A549 (cell line): Measurements from ENCODE around the gene TMEM151A. TPM values are rescaled to one million over a fixed set of nuclear protein-coding genes. Genes with fewer than 3 reads are reported as not detected.
A peak's percentile ranks its signal among the peaks of the same experiment; 100 is the strongest.

ENCODE experiments used
- ATAC-seq, 2 experiments: fragments of 200-7000 bp in 1 of 2; fragments of >200 bp in 1 of 2; cut with Nextera tagmentation in 1 of 2; cut with Tn5 transposase in 1 of 2; 3 replicates each; pipeline versions ENCODE4 v1.8.0 to v1.9.1; 2018 to 2020; ENCODE audit warnings: mild to moderate bottlenecking in 1 of 2, moderate library complexity in 1 of 2
- CTCF ChIA-PET: fragments of 300-600 bp; sonication (Branson Sonifier 250); formaldehyde crosslinking; extraction: SDS; loops from one replicate; lab custom pipeline; 2021; ENCODE audit warnings: antibody characterized with exemption, inconsistent platforms; lab: Yijun Ruan, JAX
- POLR2A ChIA-PET: fragments of 350-600 bp; formaldehyde crosslinking; extraction: SDS; loops from one replicate; lab custom pipeline; 2021; ENCODE audit warnings: antibody characterized with exemption, inconsistent platforms; lab: Yijun Ruan, JAX
- DNase-seq, 2 experiments: peaks; one replicate each; pipeline versions ENCODE4 v3.0.0 to v3.0.0-alpha.2; 2011 to 2016; ENCODE audit warnings: low read depth in 1 of 2, low spot score in 1 of 2
- FAIRE-seq: peaks from 2 replicates; lab custom pipeline; 2011; peaks lifted over from hg19 to GRCh38; lab: Jason Lieb, UNC
- H3K27ac ChIP-seq, 2 experiments: fragments of >200 bp; sonication (Bioruptor Twin); formaldehyde crosslinking; 3 replicates each; pipeline ENCODE4 v1.5.1; 2016 to 2017
- H3K4me1 ChIP-seq: fragments of >200 bp; sonication (Bioruptor Twin); formaldehyde crosslinking; 3 replicates; pipeline ENCODE4 v1.6.1; 2016
- H3K4me2 ChIP-seq: fragments of >200 bp; sonication (Bioruptor Twin); formaldehyde crosslinking; 3 replicates; pipeline ENCODE4 v1.6.1; 2016
- H3K4me3 ChIP-seq: fragments of >200 bp; sonication (Bioruptor Twin); formaldehyde crosslinking; 3 replicates; pipeline ENCODE4 v1.5.1; 2016
- H3K9me3 ChIP-seq: fragments of >200 bp; sonication (Bioruptor Twin); formaldehyde crosslinking; 3 replicates; pipeline ENCODE4 v1.6.1; 2016
- BHLHE40 ChIP-seq: IDR thresholded peaks from 2 replicates; pipeline ENCODE4 v1.6.1; 2012; ENCODE audit warnings: low read depth, low read length, inconsistent platforms
- CBX8 ChIP-seq: fragments of 200-600 bp; sonication (generic); IDR thresholded peaks from 2 replicates; pipeline ENCODE4 v1.6.1; 2016
- EHF ChIP-seq: fragments of 250-450 bp; sonication (Bioruptor Pico); IDR thresholded peaks from 2 replicates; pipeline ENCODE4 v1.5.0; 2020; ENCODE audit warnings: mild to moderate bottlenecking
- FOSL2 ChIP-seq, 2 experiments: fragments of 450-650 bp in 1 of 2; fragments of >200 bp in 1 of 2; sonication (Bioruptor Twin) in 1 of 2; formaldehyde crosslinking; IDR thresholded peaks; 2 replicates each; pipeline versions ENCODE4 v1.5.0 to v1.6.1; 2016 to 2020; ENCODE audit warnings: mild to moderate bottlenecking in 1 of 2, moderate library complexity in 1 of 2
- FOXS1 ChIP-seq: fragments of 250-450 bp; sonication (Bioruptor Pico); IDR thresholded peaks from 2 replicates; pipeline ENCODE4 v1.5.0; 2020; ENCODE audit warnings: mild to moderate bottlenecking, moderate library complexity
- GATA3 ChIP-seq: IDR thresholded peaks from 2 replicates; pipeline ENCODE4 v1.6.1; 2012; ENCODE audit warnings: borderline replicate concordance
- HDAC2 ChIP-seq: fragments of 200-600 bp; sonication (generic); IDR thresholded peaks from 2 replicates; pipeline ENCODE4 v1.6.1; 2016
- HOXB13 ChIP-seq: fragments of 250-450 bp; sonication (Bioruptor Pico); IDR thresholded peaks from 2 replicates; pipeline ENCODE4 v1.5.0; 2020; ENCODE audit warnings: low read depth, mild to moderate bottlenecking, moderate library complexity
- HOXB5 ChIP-seq: fragments of 250-450 bp; sonication (Bioruptor Pico); IDR thresholded peaks from 2 replicates; pipeline ENCODE4 v1.5.0; 2020; ENCODE audit warnings: mild to moderate bottlenecking, moderate library complexity
- JUN ChIP-seq, 2 experiments: fragments of >200 bp; sonication (Bioruptor Twin); formaldehyde crosslinking; IDR thresholded peaks; 2 replicates in 1 of 2; 3 replicates in 1 of 2; pipeline ENCODE4 v1.6.1; 2016 to 2017
- KDM1A ChIP-seq: fragments of 200-600 bp; sonication (generic); IDR thresholded peaks from 2 replicates; pipeline ENCODE4 v1.6.1; 2016; ENCODE audit warnings: low read depth, mild to moderate bottlenecking
- NR3C1 ChIP-seq: fragments of >200 bp; sonication (Bioruptor Twin); formaldehyde crosslinking; IDR thresholded peaks from 3 replicates; pipeline ENCODE4 v1.6.1; 2017
- POLR2A ChIP-seq: IDR thresholded peaks from 2 replicates; pipeline ENCODE4 v1.6.1; 2012; ENCODE audit warnings: mild to moderate bottlenecking, low read length
- RARB ChIP-seq: fragments of 250-450 bp; sonication (Bioruptor Pico); IDR thresholded peaks from 2 replicates; pipeline ENCODE4 v1.8.0; 2021; ENCODE audit warnings: mild to moderate bottlenecking, moderate library complexity
- RNF2 ChIP-seq: fragments of 200-600 bp; sonication (generic); IDR thresholded peaks from 2 replicates; pipeline ENCODE4 v1.6.1; 2016; ENCODE audit warnings: low read depth, mild to moderate bottlenecking, antibody characterized with exemption, moderate library complexity, borderline replicate concordance
- SMC3 ChIP-seq: fragments of >200 bp; sonication (Bioruptor Twin); formaldehyde crosslinking; IDR thresholded peaks from 3 replicates; pipeline ENCODE4 v1.6.1; 2018; ENCODE audit warnings: inconsistent platforms
- WGBS: methylation state at CpG from one replicate; pipeline ENCODE4 v1.1.6; 2017; ENCODE audit errors: missing lambda C conversion rate; 5-methylcytosine and 5-hydroxymethylcytosine counted together
- polyA plus RNA-seq, 4 experiments: library from polyadenylated mRNA; depleted of rRNA in 3 of 4; stranded (reverse); fragments of >200 nt; fragmentation: RNase III in 1 of 4; extraction: RNeasy Plus Mini Kit Qiagen cat#74134 plus additional on column Dnase treatment in 1 of 4; gene quantifications; 2 replicates in 3 of 4; 3 replicates in 1 of 4; pipeline ENCODE4 v1.2.3, GENCODE V29; 2011 to 2017
- TF ChIP-seq, protein P1 (sequence below): IDR thresholded peaks from 2 replicates; pipeline ENCODE4 v1.6.1; 2012
- TF ChIP-seq, protein P2 (sequence below): IDR thresholded peaks from 2 replicates; pipeline ENCODE4 v1.6.1; 2012; ENCODE audit warnings: low read depth, borderline replicate concordance
- TF ChIP-seq, protein P3 (sequence below): fragments of 150-350 bp; IDR thresholded peaks from 2 replicates; pipeline ENCODE4 v1.6.1; 2014; ENCODE audit warnings: low read depth, mild to moderate bottlenecking, low read length
- TF ChIP-seq, protein P4 (sequence below): fragments of >200 bp; sonication (Bioruptor Twin); formaldehyde crosslinking; IDR thresholded peaks from 2 replicates; pipeline ENCODE4 v1.6.1; 2016

TMEM151A gene
- polyA plus RNA-seq, 2 of the 4 experiments (the other 2 are of a cell fraction): 0.44 to 1.8 TPM

DNA sequence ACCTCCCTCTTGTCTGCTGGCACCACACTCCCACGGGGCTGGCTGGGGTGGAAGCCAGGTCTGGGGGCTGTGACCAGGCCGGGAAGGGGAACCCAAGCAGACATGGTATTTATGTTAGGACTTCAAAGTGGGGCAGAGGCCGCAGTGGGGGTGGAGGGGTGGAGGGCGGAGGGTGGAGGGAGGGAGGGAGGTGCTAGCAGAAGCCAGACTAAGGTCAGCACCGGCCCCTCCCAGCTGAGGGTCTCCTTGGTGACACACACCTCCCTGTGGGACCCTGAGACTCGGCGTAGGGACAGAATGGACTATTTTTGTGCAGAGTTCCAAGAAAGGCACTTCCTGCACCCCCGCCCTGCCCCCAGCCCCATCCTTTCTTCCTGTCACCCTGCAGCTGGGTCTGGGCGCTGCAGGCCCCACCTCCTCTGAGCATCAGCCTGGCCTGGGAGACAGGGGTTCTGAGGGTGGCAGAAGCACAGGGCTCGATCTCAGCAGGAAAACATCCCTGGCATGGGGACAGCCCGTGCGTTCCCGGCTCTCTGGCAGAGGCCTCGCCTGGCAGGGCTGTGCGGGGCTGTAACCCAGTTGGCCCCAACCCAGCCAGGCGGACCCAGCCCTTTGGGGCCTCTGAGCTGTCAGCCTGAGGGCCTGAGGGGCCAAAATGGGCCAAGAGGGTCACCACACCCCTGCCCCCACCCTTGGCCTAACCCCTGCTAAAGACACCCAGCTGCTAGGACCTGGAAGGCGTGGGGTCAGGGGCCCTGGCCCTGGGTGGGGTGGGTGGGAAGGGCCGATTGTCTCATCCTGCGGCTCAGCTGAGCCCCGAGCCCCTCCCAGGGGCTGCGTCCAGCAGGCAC is 34.8 kb downstream of the TMEM151A start:
- FAIRE-seq: no peak
- DNase-seq: no peak

DNA sequence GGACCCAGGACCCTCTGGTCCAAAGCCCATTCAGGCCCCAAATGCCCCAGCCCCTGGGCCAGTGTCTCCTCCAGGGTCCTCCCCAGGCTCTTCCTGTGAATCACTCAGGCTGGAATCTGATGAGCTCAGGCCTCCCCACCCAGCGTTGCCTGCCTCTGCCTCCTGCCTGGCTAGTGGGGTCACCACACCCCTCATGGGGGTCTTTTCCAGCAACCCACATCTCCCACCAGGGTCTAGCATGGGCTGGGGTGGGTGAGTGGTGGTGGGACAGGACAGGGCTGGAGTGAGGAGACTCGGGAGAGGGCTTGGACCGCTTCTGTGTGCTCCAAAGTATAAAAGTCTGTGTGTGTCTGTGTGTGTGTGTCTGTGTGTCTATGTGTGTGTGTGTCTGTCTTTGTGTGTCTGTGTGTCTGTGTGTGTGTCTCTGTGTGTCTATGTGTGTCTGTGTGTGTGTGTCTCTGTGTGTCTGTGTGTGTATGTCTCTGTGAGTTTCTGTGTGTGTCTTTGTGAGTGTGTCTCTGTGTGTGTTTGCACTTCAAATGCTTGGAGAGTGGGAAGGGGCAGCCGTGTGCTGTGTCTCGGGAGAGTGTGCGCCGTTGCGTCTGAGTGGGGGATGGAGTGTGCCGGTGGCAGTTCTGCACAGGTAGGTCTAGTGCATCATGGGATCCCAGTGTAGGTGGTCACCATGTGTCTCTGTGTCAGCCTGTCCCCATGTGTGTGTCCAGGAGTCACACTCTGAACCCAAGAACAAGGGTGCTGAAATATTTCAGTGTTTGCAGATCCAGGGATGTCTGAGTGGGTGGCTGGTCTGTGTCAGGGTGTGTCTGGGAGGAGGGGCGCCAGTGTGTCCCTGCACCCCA is 35.7 kb downstream of the TMEM151A start:
- Histone ChIP-seq H3K9me3 (no peaks in the 10 kb centered on the region), H3K4me1 (peaks cover 37% of the 10 kb centered on the region), H3K4me2 (peak overlapping the region; percentile 50), H3K27ac (peak overlapping the region; percentile 48 to 88), H3K4me3 (no peak overlapping the region)
- ATAC-seq (peak; percentile 17 to 58; a peak in 3 of 6 replicates), FAIRE-seq (peak; percentile 23), DNase-seq (no peak)
- TF ChIP-seq, protein P1, sequence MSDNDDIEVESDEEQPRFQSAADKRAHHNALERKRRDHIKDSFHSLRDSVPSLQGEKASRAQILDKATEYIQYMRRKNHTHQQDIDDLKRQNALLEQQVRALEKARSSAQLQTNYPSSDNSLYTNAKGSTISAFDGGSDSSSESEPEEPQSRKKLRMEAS: no peak
- TF ChIP-seq, protein P2, sequence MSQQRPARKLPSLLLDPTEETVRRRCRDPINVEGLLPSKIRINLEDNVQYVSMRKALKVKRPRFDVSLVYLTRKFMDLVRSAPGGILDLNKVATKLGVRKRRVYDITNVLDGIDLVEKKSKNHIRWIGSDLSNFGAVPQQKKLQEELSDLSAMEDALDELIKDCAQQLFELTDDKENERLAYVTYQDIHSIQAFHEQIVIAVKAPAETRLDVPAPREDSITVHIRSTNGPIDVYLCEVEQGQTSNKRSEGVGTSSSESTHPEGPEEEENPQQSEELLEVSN: no peak
- TF ChIP-seq RARB (CRISPR knock-in tag) (no peak), FOSL2 (IDR thresholded peaks at IDR 0.05) (no peak), FOSL2 (CRISPR knock-in tag; IDR thresholded peaks at IDR 0.05) (0 out of 2 replicates have a peak, but pooled peaks have one; percentile 4), CBX8 (no peak), HDAC2 (no peak), KDM1A (no peak)
- POLR2A ChIA-PET: interaction anchor here (1.3 kb wide), 1 partner anchor 15 kb away, joined by 11 read pairs; no protein-coding TSS in a partner anchor
- 84% methylated on average over 9 of the region's 10 CpGs for WGBS
- CTCF ChIA-PET: interaction anchor here (0.6 to 2.2 kb wide), 12 partner anchors 9 to 61 kb away, joined by 3 to 37 read pairs (median 4); partner anchors contain the start of genes BRMS1, CD248 and RIN1

More for the DNA sequence above, 34.8 kb downstream of the TMEM151A start:
- Histone ChIP-seq H3K4me3 (no peak overlapping the region), H3K4me2 (peak overlapping the region; percentile 50), H3K9me3 (no peaks in the 10 kb centered on the region), H3K27ac (peak overlapping the region; percentile 48 to 88), H3K4me1 (peaks cover 37% of the 10 kb centered on the region)
- ATAC-seq: peak; percentile 12 to 21; a peak in 3 of 6 replicates
- 62% methylated on average over 9 of the region's 21 CpGs for WGBS
- CTCF ChIA-PET: interaction anchor here (0.6 to 2.2 kb wide), 12 partner anchors 9 to 62 kb away, joined by 3 to 37 read pairs (median 4); partner anchors contain the start of genes BRMS1, CD248 and RIN1
- TF ChIP-seq BHLHE40: no peak
- TF ChIP-seq NR3C1: no peak
- no peak for TF ChIP-seq HOXB13
- no peak for TF ChIP-seq HOXB5 (CRISPR knock-in tag)
- no peak for TF ChIP-seq SMC3
- no peak for TF ChIP-seq EHF (CRISPR knock-in tag)
- no peak for TF ChIP-seq HDAC2
- no peak for TF ChIP-seq FOXS1 (CRISPR knock-in tag)
- POLR2A ChIA-PET: interaction anchor here (0.8 to 1.3 kb wide), 2 partner anchors 9 to 14 kb away, joined by 3 to 11 read pairs; no protein-coding TSS in a partner anchor

DNA sequence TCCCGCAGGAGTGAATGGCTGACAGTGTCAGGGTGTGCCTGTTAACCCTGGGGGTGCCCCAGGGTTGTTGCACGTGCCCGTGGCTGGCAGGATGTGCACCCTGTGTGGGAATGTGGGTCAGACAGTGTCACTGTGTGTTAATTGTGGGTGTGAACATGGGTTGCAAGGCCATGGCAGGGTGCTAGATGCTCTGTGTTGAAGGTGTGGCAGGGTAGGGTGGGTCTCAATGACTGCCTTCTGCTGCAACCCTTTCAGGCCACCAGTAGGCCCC is 36.3 kb downstream of the TMEM151A start:
- peak overlapping the region; percentile 50 for H3K4me2 ChIP-seq
- ChIA-PET CTCF (interaction anchor here (2.2 kb wide), 1 partner anchor 15 kb away, joined by 37 read pairs; no protein-coding TSS in a partner anchor), POLR2A (no interaction called here)
- H3K27ac ChIP-seq: peak overlapping the region; percentile 48 to 88; a peak in 5 of 6 replicates
- H3K9me3 ChIP-seq: no peaks in the 10 kb centered on the region
- TF ChIP-seq HDAC2 (no peak), CBX8 (no peak), BHLHE40 (no peak), GATA3 (no peak), JUN (IDR thresholded peaks at IDR 0.05) (no peak), RNF2 (no peak), POLR2A (no peak)
- TF ChIP-seq, protein P3, sequence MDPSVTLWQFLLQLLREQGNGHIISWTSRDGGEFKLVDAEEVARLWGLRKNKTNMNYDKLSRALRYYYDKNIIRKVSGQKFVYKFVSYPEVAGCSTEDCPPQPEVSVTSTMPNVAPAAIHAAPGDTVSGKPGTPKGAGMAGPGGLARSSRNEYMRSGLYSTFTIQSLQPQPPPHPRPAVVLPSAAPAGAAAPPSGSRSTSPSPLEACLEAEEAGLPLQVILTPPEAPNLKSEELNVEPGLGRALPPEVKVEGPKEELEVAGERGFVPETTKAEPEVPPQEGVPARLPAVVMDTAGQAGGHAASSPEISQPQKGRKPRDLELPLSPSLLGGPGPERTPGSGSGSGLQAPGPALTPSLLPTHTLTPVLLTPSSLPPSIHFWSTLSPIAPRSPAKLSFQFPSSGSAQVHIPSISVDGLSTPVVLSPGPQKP: no peak
- TF ChIP-seq, protein P4, sequence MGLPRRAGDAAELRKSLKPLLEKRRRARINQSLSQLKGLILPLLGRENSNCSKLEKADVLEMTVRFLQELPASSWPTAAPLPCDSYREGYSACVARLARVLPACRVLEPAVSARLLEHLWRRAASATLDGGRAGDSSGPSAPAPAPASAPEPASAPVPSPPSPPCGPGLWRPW: no peak
- ATAC-seq (peak; percentile 8 to 42; a peak in 5 of 6 replicates), DNase-seq (no peak), FAIRE-seq (no peak)
- WGBS: 81% methylated on average over 3 of the region's 3 CpGs
- no peak overlapping the region for H3K4me3 ChIP-seq
- peaks cover 37% of the 10 kb centered on the region for H3K4me1 ChIP-seq
